GM10266 (cell line): ENCODE results near the gene PIP5KL1.

Experiments
- DNase-seq: peaks from one replicate; pipeline ENCODE4 v3.0.0; 2012; ENCODE audit errors: extremely low spot score
- CTCF ChIP-seq: IDR thresholded peaks from 2 replicates; pipeline ENCODE4 v1.5.1; 2012; ENCODE audit warnings: mild to moderate bottlenecking, low read depth; ENCODE audit not compliant: control insufficient read depth, insufficient read depth; ENCODE audit errors: missing control alignments

Gene PIP5KL1

GRCh38 chr9:127915801-127916719 is 14.5 kb downstream of the PIP5KL1 start:
- DNase-seq: peak; percentile 73
- no peak for TF ChIP-seq CTCF

- TF ChIP-seq CTCF: no peak
These were observed 15.2 kb downstream of the PIP5KL1 start for GRCh38 chr9:127915325-127915752.

GRCh38 chr9:127913682-127914081 is 16.9 kb downstream of the PIP5KL1 start:
- TF ChIP-seq CTCF: no peak

More at GRCh38 chr9:127915325-127915752, 15.2 kb downstream of the PIP5KL1 start:
- DNase-seq: no peak

GRCh38 chr9:127912882-127913281 is 17.7 kb downstream of the PIP5KL1 start:
- no peak for TF ChIP-seq CTCF
- DNase-seq: no peak

More at GRCh38 chr9:127913682-127914081, 16.9 kb downstream of the PIP5KL1 start:
- no peak for DNase-seq

- no peak for DNase-seq
- TF ChIP-seq CTCF: no peak
These were observed 18.3 kb downstream of the PIP5KL1 start for GRCh38 chr9:127912296-127912695.

GRCh38 chr9:127910613-127911205 is 19.9 kb downstream of the PIP5KL1 start:
- peak; percentile 36 for TF ChIP-seq CTCF
- DNase-seq: no peak

GRCh38 chr9:127909839-127910273 is 20.7 kb downstream of the PIP5KL1 start:
- no peak for TF ChIP-seq CTCF
- no peak for DNase-seq
